Measurements from ENCODE around the gene ERMN. TPM values are rescaled to one million over a fixed set of nuclear protein-coding genes. Genes with fewer than 3 reads are reported as not detected.

ERMN gene
- total RNA-seq, 2 donors from 2014 or later = 0.55 to 0.68 TPM

DNA sequence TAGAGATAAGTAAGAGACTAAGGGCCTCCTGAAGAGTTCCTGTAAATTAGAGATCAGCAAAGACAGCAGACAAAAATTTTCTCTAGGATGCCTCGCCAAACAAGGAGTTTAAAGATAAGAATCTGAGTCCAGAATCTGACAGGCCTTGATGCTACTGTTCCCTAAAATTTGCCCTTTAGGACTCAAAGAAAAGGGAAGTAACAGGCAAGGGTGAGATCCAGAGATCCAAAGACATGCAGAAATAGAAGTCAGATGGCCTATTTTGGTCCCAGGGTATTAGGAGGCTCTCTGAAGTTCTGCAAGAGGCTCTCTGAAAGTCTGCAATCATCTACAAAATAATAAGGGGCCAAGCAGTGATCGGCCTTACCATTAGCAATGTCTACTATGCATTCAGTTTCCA lies 35.1 kb downstream of the ERMN start:
- DNase-seq = no peak
- no peaks in the 10 kb centered on the region for H3K9me3 Mint-ChIP-seq
- H3K36me3 Mint-ChIP-seq (ENCODE audit: low read depth) = no peaks in the 10 kb centered on the region
- no peaks in the 10 kb centered on the region for H3K36me3 ChIP-seq (ENCODE audit: control insufficient read depth, insufficient read depth, low read length)
- H3K4me1 Mint-ChIP-seq = peaks cover 2% of the 10 kb centered on the region
- H3K9ac ChIP-seq (ENCODE audit: extremely low read depth, low read length, poor library complexity, severe bottlenecking) = no peak overlapping the region
- H3K27me3 ChIP-seq (ENCODE audit: control insufficient read depth, insufficient read depth, low read length, poor library complexity, severe bottlenecking) = no peaks in the 10 kb centered on the region
- no peaks in the 10 kb centered on the region for H3K9me3 ChIP-seq (ENCODE audit: control insufficient read depth, low read length)
- WGBS, 2 experiments (ENCODE audit: insufficient coverage in 1 of 2, insufficient read length in 1 of 2) = 92 to 94% methylated on average over 2 of the region's 2 CpGs
- no peak overlapping the region for H3K27ac Mint-ChIP-seq
- no peak overlapping the region for H3K27ac ChIP-seq (ENCODE audit: low read depth, low read length)
- no peaks in the 10 kb centered on the region for H3K27me3 Mint-ChIP-seq (ENCODE audit: insufficient read depth)
- no peaks in the 10 kb centered on the region for H3K4me1 ChIP-seq (ENCODE audit: control insufficient read depth, insufficient read depth, low read length)
- TF ChIP-seq CTCF (conservative IDR thresholded peaks at IDR 0.05) = no peak
- no peak overlapping the region for H3K4me3 ChIP-seq (ENCODE audit: low read length)
- H3K4me3 Mint-ChIP-seq = no peak overlapping the region

GRCh38 chr2:157287160-157287559 lies 38.5 kb downstream of the ERMN start:
- no peaks in the 10 kb centered on the region for H3K9me3 ChIP-seq (ENCODE audit: control insufficient read depth, low read length)
- H3K36me3 ChIP-seq (ENCODE audit: control insufficient read depth, insufficient read depth, low read length) = no peaks in the 10 kb centered on the region
- Mint-ChIP-seq H3K27ac (no peak overlapping the region), H3K9me3 (no peaks in the 10 kb centered on the region), H3K4me1 (peaks cover 2% of the 10 kb centered on the region), H3K36me3 (ENCODE audit: low read depth) (no peaks in the 10 kb centered on the region), H3K27me3 (ENCODE audit: insufficient read depth) (no peaks in the 10 kb centered on the region), H3K4me3 (no peak overlapping the region)
- no peaks in the 10 kb centered on the region for H3K4me1 ChIP-seq (ENCODE audit: control insufficient read depth, insufficient read depth, low read length)
- WGBS, 2 experiments (ENCODE audit: insufficient coverage in 1 of 2, insufficient read length in 1 of 2) = no CpG with 5 or more reads among the region's 1 CpG
- no peaks in the 10 kb centered on the region for H3K27me3 ChIP-seq (ENCODE audit: control insufficient read depth, insufficient read depth, low read length, poor library complexity, severe bottlenecking)
- H3K9ac ChIP-seq (ENCODE audit: extremely low read depth, low read length, poor library complexity, severe bottlenecking) = no peak overlapping the region
- TF ChIP-seq CTCF (conservative IDR thresholded peaks at IDR 0.05) = no peak
- no peak overlapping the region for H3K27ac ChIP-seq (ENCODE audit: low read depth, low read length)
- H3K4me3 ChIP-seq (ENCODE audit: low read length) = no peak overlapping the region
- no peak for DNase-seq

GRCh38 chr2:157283468-157283867 lies 42.2 kb downstream of the ERMN start:
- Histone ChIP-seq H3K27me3 (ENCODE audit: control insufficient read depth, insufficient read depth, low read length, poor library complexity, severe bottlenecking) (no peaks in the 10 kb centered on the region), H3K27ac (ENCODE audit: low read depth, low read length) (no peak overlapping the region), H3K4me3 (ENCODE audit: low read length) (no peak overlapping the region), H3K9ac (ENCODE audit: extremely low read depth, low read length, poor library complexity, severe bottlenecking) (no peak overlapping the region), H3K4me1 (ENCODE audit: control insufficient read depth, insufficient read depth, low read length) (no peaks in the 10 kb centered on the region), H3K36me3 (ENCODE audit: control insufficient read depth, insufficient read depth, low read length) (no peaks in the 10 kb centered on the region), H3K9me3 (ENCODE audit: control insufficient read depth, low read length) (no peaks in the 10 kb centered on the region)
- no peak for TF ChIP-seq CTCF (conservative IDR thresholded peaks at IDR 0.05)
- H3K36me3 Mint-ChIP-seq (ENCODE audit: low read depth) = no peaks in the 10 kb centered on the region
- no peak overlapping the region for H3K27ac Mint-ChIP-seq
- no peak for DNase-seq
- H3K9me3 Mint-ChIP-seq = peaks cover 6% of the 10 kb centered on the region
- WGBS, 2 experiments (ENCODE audit: insufficient coverage in 1 of 2, insufficient read length in 1 of 2) = 93% methylated on average over 2 of the region's 2 CpGs; no CpG with 5 or more reads in 1 of the 2 experiments
- H3K4me1 Mint-ChIP-seq = no peaks in the 10 kb centered on the region
- no peaks in the 10 kb centered on the region for H3K27me3 Mint-ChIP-seq (ENCODE audit: insufficient read depth)
- H3K4me3 Mint-ChIP-seq = no peak overlapping the region
